ENCODE data around the gene ST8SIA5. TPM values are rescaled to one million over a fixed set of nuclear protein-coding genes. Genes with fewer than 3 reads are reported as not detected.

ST8SIA5 gene
- polyA plus RNA-seq, 1 donor from 2014 or later = 0.93 TPM

GRCh38 chr18:46641917-46642316 is 114.9 kb downstream of the ST8SIA5 start:
- no peak overlapping the region for H3K4me2 ChIP-seq (ENCODE audit: low read length)

DNA sequence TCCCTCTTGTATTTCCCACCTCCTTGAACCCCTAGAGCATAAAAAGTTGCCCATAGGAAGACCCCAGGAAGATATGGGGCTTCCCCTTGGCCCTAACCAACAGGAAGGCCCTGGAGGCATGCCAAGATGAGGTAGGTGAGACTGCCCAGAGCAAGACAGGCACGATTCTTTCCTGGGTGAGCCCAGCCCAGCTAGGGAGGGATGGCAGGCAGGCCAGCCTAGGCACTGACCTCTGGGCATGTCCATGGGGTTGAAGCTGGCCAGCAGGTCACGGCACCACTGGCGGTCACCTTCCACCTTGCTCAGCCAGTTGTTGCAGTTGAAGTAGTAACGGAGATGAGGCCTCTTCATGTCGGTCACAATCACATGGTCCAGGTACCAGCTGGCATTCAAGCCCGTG is 117.5 kb downstream of the ST8SIA5 start:
- no peaks in the 10 kb centered on the region for H3K27me3 ChIP-seq (ENCODE audit: insufficient read depth, low read depth, low read length)
- no peaks in the 10 kb centered on the region for H4K20me1 ChIP-seq (ENCODE audit: insufficient read depth)
- no peaks in the 10 kb centered on the region for H3F3A ChIP-seq (ENCODE audit: insufficient read depth, low read length, poor library complexity, severe bottlenecking)
- TF ChIP-seq EP300 (conservative IDR thresholded peaks at IDR 0.05; ENCODE audit: poor library complexity, severe bottlenecking) = no peak
- TF ChIP-seq, protein P1, sequence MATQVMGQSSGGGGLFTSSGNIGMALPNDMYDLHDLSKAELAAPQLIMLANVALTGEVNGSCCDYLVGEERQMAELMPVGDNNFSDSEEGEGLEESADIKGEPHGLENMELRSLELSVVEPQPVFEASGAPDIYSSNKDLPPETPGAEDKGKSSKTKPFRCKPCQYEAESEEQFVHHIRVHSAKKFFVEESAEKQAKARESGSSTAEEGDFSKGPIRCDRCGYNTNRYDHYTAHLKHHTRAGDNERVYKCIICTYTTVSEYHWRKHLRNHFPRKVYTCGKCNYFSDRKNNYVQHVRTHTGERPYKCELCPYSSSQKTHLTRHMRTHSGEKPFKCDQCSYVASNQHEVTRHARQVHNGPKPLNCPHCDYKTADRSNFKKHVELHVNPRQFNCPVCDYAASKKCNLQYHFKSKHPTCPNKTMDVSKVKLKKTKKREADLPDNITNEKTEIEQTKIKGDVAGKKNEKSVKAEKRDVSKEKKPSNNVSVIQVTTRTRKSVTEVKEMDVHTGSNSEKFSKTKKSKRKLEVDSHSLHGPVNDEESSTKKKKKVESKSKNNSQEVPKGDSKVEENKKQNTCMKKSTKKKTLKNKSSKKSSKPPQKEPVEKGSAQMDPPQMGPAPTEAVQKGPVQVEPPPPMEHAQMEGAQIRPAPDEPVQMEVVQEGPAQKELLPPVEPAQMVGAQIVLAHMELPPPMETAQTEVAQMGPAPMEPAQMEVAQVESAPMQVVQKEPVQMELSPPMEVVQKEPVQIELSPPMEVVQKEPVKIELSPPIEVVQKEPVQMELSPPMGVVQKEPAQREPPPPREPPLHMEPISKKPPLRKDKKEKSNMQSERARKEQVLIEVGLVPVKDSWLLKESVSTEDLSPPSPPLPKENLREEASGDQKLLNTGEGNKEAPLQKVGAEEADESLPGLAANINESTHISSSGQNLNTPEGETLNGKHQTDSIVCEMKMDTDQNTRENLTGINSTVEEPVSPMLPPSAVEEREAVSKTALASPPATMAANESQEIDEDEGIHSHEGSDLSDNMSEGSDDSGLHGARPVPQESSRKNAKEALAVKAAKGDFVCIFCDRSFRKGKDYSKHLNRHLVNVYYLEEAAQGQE (IDR thresholded peaks at IDR 0.05; ENCODE audit: borderline replicate concordance) = no peak
- no peak for TF ChIP-seq TAF1 (IDR thresholded peaks at IDR 0.05; ENCODE audit: low read depth)
- H2AFZ ChIP-seq (ENCODE audit: low read depth, low read length) = no peak overlapping the region
- H3K9me3 ChIP-seq (ENCODE audit: low read length) = no peaks in the 10 kb centered on the region
- H3K9me2 ChIP-seq (ENCODE audit: insufficient read depth, low read length) = no peaks in the 10 kb centered on the region
- no peak overlapping the region for H3K9ac ChIP-seq (ENCODE audit: low read length)
- no peaks in the 10 kb centered on the region for H3K36me3 ChIP-seq (ENCODE audit: insufficient read depth, low read length)
- no peak overlapping the region for H3K27ac ChIP-seq (ENCODE audit: low read length)
- no peak overlapping the region for H3K4me2 ChIP-seq (ENCODE audit: low read length)
- no peaks in the 10 kb centered on the region for H3K79me2 ChIP-seq (replicated peaks; ENCODE audit: insufficient read depth, low read length)
- no peak overlapping the region for H3K4me3 ChIP-seq (ENCODE audit: low read length)

More at GRCh38 chr18:46641917-46642316, 114.9 kb downstream of the ST8SIA5 start:
- H3K79me2 ChIP-seq (replicated peaks; ENCODE audit: insufficient read depth, low read length) = no peaks in the 10 kb centered on the region
- H3K9me3 ChIP-seq (ENCODE audit: low read length) = no peaks in the 10 kb centered on the region
- no peaks in the 10 kb centered on the region for H3F3A ChIP-seq (ENCODE audit: insufficient read depth, low read length, poor library complexity, severe bottlenecking)
- H3K9me2 ChIP-seq (ENCODE audit: insufficient read depth, low read length) = no peaks in the 10 kb centered on the region
- no peaks in the 10 kb centered on the region for H3K36me3 ChIP-seq (ENCODE audit: insufficient read depth, low read length)
- TF ChIP-seq SMC3 (conservative IDR thresholded peaks at IDR 0.05; ENCODE audit: poor library complexity) = no peak
- no peak for TF ChIP-seq EP300 (conservative IDR thresholded peaks at IDR 0.05; ENCODE audit: poor library complexity, severe bottlenecking)
- TF ChIP-seq, protein P2, sequence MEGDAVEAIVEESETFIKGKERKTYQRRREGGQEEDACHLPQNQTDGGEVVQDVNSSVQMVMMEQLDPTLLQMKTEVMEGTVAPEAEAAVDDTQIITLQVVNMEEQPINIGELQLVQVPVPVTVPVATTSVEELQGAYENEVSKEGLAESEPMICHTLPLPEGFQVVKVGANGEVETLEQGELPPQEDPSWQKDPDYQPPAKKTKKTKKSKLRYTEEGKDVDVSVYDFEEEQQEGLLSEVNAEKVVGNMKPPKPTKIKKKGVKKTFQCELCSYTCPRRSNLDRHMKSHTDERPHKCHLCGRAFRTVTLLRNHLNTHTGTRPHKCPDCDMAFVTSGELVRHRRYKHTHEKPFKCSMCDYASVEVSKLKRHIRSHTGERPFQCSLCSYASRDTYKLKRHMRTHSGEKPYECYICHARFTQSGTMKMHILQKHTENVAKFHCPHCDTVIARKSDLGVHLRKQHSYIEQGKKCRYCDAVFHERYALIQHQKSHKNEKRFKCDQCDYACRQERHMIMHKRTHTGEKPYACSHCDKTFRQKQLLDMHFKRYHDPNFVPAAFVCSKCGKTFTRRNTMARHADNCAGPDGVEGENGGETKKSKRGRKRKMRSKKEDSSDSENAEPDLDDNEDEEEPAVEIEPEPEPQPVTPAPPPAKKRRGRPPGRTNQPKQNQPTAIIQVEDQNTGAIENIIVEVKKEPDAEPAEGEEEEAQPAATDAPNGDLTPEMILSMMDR (IDR thresholded peaks at IDR 0.05; ENCODE audit: poor library complexity, severe bottlenecking) = no peak
- TF ChIP-seq POLR2AphosphoS5 (IDR thresholded peaks at IDR 0.05) = no peak
- TF ChIP-seq, protein P1 (IDR thresholded peaks at IDR 0.05; ENCODE audit: borderline replicate concordance) = no peak
- no peak for TF ChIP-seq RAD21 (conservative IDR thresholded peaks at IDR 0.05)
- no peak for TF ChIP-seq MXI1 (conservative IDR thresholded peaks at IDR 0.05; ENCODE audit: poor library complexity, severe bottlenecking)
- TF ChIP-seq TAF1 (IDR thresholded peaks at IDR 0.05; ENCODE audit: low read depth) = no peak
- TF ChIP-seq EZH2 (IDR thresholded peaks at IDR 0.05; ENCODE audit: borderline replicate concordance, insufficient read depth, low read length, poor library complexity, severe bottlenecking) = no peak
- no peaks in the 10 kb centered on the region for H3K27me3 ChIP-seq (ENCODE audit: insufficient read depth, low read depth, low read length)
- H3K4me3 ChIP-seq (ENCODE audit: low read length) = no peak overlapping the region
- H2AFZ ChIP-seq (ENCODE audit: low read depth, low read length) = no peak overlapping the region
- H3K9ac ChIP-seq (ENCODE audit: low read length) = no peak overlapping the region
- no peak overlapping the region for H3K27ac ChIP-seq (ENCODE audit: low read length)
- H4K20me1 ChIP-seq (ENCODE audit: insufficient read depth) = no peaks in the 10 kb centered on the region

All from neural cell (in vitro differentiated cells).